Omental fat pad (tissue), 4 donors: ENCODE data around the gene MAN1C1. TPM values are rescaled to one million over a fixed set of nuclear protein-coding genes. Genes with fewer than 3 reads are reported as not detected.
A peak's percentile ranks its signal among the peaks of the same experiment; 100 is the strongest.

Source experiments
- ATAC-seq: fragments of 150-250 bp; one replicate; pipeline ENCODE4 v1.9.1; 2016; ENCODE audit warnings: mild to moderate bottlenecking, moderate library complexity; ENCODE audit not compliant: low FRiP score
- DNase-seq: peaks from one replicate; pipeline ENCODE4 v3.0.0-alpha.2; 2019; ENCODE audit warnings: low spot score
- CTCF ChIP-seq, 3 donors: fragments of 450-650 bp; IDR thresholded peaks; one replicate each; pipeline ENCODE4 v1.5.1; 2016 to 2017; ENCODE audit warnings: antibody characterized with exemption in 3 of 3, mild to moderate bottlenecking in 3 of 3, moderate library complexity in 2 of 3
- total RNA-seq, 4 donors: library from RNA; depleted of rRNA; stranded (reverse); fragments of >200 nt; gene quantifications; one replicate each; pipeline ENCODE4 v1.1.0, GENCODE V29; 2016

Gene MAN1C1
- total RNA-seq, 4 donors from 2014 or later: 21.0 to 47.4 (median 24.4) TPM

GRCh38 chr1:25640646-25641328, 24.2 kb downstream of the MAN1C1 start:
- DNase-seq: no peak
- TF ChIP-seq CTCF (IDR thresholded peaks at IDR 0.05): no peak

GRCh38 chr1:25641329-25641725, 24.7 kb downstream of the MAN1C1 start:
- ATAC-seq (no peak), DNase-seq (no peak)
- TF ChIP-seq CTCF (IDR thresholded peaks at IDR 0.05): no peak

More at GRCh38 chr1:25640646-25641328, 24.2 kb downstream of the MAN1C1 start:
- no peak for ATAC-seq

GRCh38 chr1:25641931-25642573, 25.5 kb downstream of the MAN1C1 start:
- peak; percentile 44 for ATAC-seq
- DNase-seq: no peak
- TF ChIP-seq CTCF (IDR thresholded peaks at IDR 0.05): no peak

- no peak for ATAC-seq
- no peak for TF ChIP-seq CTCF (IDR thresholded peaks at IDR 0.05)
- DNase-seq: no peak
These were observed 26.1 kb downstream of the MAN1C1 start for GRCh38 chr1:25642574-25643108.

GRCh38 chr1:25643929-25644328, 27.3 kb downstream of the MAN1C1 start:
- TF ChIP-seq CTCF (IDR thresholded peaks at IDR 0.05): no peak
- no peak for ATAC-seq
- no peak for DNase-seq

GRCh38 chr1:25644962-25645361, 28.4 kb downstream of the MAN1C1 start:
- ATAC-seq (no peak), DNase-seq (no peak)
- no peak for TF ChIP-seq CTCF (IDR thresholded peaks at IDR 0.05)
